GM19238 (cell line): ENCODE results near the gene NCOR1.
"Not testable (repeated sequence)": the region's sequence is repeated elsewhere in the genome, so short reads cannot be mapped to it uniquely, and the experiment has no call there.

Source experiments
- DNase-seq: peaks from one replicate; pipeline ENCODE4 v3.0.0; 2011; ENCODE audit warnings: low spot score; ENCODE audit not compliant: insufficient read length

Gene NCOR1

GRCh38 chr17:16150251-16150856 is 65.0 kb downstream of the NCOR1 start:
- no peak for DNase-seq

GRCh38 chr17:16148596-16148995 is 66.7 kb downstream of the NCOR1 start:
- no peak for DNase-seq

- not testable (repeated sequence) for DNase-seq
Measured at GRCh38 chr17:16145319-16145890, 69.9 kb downstream of the NCOR1 start.

- no peak for DNase-seq
Measured at GRCh38 chr17:16141685-16142084, 73.6 kb downstream of the NCOR1 start.

GRCh38 chr17:16140854-16141253 is 74.5 kb downstream of the NCOR1 start:
- DNase-seq: no peak

GRCh38 chr17:16135461-16135860 is 79.9 kb downstream of the NCOR1 start:
- DNase-seq: no peak

- DNase-seq: no peak
Measured at GRCh38 chr17:16131593-16131992, 83.7 kb downstream of the NCOR1 start.

GRCh38 chr17:16129441-16130205 is 85.7 kb downstream of the NCOR1 start:
- DNase-seq: no peak

GRCh38 chr17:16123531-16123930 is 91.8 kb downstream of the NCOR1 start:
- DNase-seq: no peak

GRCh38 chr17:16122697-16123434 is 92.5 kb downstream of the NCOR1 start:
- no peak for DNase-seq

GRCh38 chr17:16121915-16122314 is 93.4 kb downstream of the NCOR1 start:
- DNase-seq: no peak

- no peak for DNase-seq
Measured at GRCh38 chr17:16120937-16121336, 94.4 kb downstream of the NCOR1 start.

GRCh38 chr17:16117149-16117548 is 98.2 kb downstream of the NCOR1 start:
- no peak for DNase-seq

- not testable (repeated sequence) for DNase-seq
Measured at GRCh38 chr17:16115077-16115698, 100.1 kb downstream of the NCOR1 start.

GRCh38 chr17:16108871-16109270 is 106.5 kb downstream of the NCOR1 start:
- no peak for DNase-seq

- no peak for DNase-seq
Measured at GRCh38 chr17:16108386-16108785, 106.9 kb downstream of the NCOR1 start.

- DNase-seq: no peak
Measured at GRCh38 chr17:16107165-16107770, 108.1 kb downstream of the NCOR1 start.

- no peak for DNase-seq
Measured at GRCh38 chr17:16106161-16106891, 109.0 kb downstream of the NCOR1 start.

GRCh38 chr17:16104189-16104588 is 111.1 kb downstream of the NCOR1 start:
- no peak for DNase-seq

- DNase-seq: no peak
Measured at GRCh38 chr17:16101440-16101839, 113.9 kb downstream of the NCOR1 start.
